A549 (cell line): Measurements from ENCODE around the gene SLC16A13.

Experiments used
- CHD2 ChIP-seq: fragments of 150-350 bp; IDR thresholded peaks from 2 replicates; pipeline ENCODE4 v1.6.1; 2014; ENCODE audit warnings: low read length; ENCODE audit not compliant: partially characterized antibody
- PHF8 ChIP-seq: fragments of 200-600 bp; sonication (generic); IDR thresholded peaks from 2 replicates; pipeline ENCODE4 v1.6.1; 2016; ENCODE audit warnings: low read depth, mild to moderate bottlenecking, antibody characterized with exemption, moderate library complexity, borderline replicate concordance
- TF ChIP-seq, protein P1 (sequence below): fragments of >200 bp; sonication (Bioruptor Twin); formaldehyde crosslinking; IDR thresholded peaks from 3 replicates; pipeline ENCODE4 v1.5.1; 2016
- TF ChIP-seq, protein P2 (sequence below): fragments of 200-600 bp; sonication (generic); IDR thresholded peaks from 2 replicates; pipeline ENCODE4 v1.6.1; 2016; ENCODE audit warnings: antibody characterized with exemption, mild to moderate bottlenecking, moderate library complexity
- TF ChIP-seq, protein P3 (sequence below): fragments of 450-650 bp; IDR thresholded peaks from 2 replicates; pipeline ENCODE4 v1.6.1; 2014; ENCODE audit warnings: antibody characterized with exemption

DNA sequence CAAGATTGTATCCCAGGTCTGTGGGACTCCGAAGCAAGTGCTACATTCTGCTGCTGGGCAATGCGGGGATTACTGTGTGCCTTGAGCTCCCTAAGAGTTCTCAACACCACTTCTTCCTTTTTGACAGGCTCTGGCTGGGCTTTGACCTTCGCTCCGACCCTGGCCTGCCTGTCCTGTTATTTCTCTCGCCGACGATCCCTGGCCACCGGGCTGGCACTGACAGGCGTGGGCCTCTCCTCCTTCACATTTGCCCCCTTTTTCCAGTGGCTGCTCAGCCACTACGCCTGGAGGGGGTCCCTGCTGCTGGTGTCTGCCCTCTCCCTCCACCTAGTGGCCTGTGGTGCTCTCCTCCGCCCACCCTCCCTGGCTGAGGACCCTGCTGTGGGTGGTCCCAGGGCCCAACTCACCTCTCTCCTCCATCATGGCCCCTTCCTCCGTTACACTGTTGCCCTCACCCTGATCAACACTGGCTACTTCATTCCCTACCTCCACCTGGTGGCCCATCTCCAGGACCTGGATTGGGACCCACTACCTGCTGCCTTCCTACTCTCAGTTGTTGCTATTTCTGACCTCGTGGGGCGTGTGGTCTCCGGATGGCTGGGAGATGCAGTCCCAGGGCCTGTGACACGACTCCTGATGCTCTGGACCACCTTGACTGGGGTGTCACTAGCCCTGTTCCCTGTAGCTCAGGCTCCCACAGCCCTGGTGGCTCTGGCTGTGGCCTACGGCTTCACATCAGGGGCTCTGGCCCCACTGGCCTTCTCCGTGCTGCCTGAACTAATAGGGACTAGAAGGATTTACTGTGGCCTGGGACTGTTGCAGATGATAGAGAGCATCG, 2.4 kb downstream of the SLC16A13 start:
- TF ChIP-seq PHF8: no peak
- TF ChIP-seq, protein P1, sequence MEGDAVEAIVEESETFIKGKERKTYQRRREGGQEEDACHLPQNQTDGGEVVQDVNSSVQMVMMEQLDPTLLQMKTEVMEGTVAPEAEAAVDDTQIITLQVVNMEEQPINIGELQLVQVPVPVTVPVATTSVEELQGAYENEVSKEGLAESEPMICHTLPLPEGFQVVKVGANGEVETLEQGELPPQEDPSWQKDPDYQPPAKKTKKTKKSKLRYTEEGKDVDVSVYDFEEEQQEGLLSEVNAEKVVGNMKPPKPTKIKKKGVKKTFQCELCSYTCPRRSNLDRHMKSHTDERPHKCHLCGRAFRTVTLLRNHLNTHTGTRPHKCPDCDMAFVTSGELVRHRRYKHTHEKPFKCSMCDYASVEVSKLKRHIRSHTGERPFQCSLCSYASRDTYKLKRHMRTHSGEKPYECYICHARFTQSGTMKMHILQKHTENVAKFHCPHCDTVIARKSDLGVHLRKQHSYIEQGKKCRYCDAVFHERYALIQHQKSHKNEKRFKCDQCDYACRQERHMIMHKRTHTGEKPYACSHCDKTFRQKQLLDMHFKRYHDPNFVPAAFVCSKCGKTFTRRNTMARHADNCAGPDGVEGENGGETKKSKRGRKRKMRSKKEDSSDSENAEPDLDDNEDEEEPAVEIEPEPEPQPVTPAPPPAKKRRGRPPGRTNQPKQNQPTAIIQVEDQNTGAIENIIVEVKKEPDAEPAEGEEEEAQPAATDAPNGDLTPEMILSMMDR: no peak
- TF ChIP-seq CHD2: no peak
- TF ChIP-seq, protein P2, sequence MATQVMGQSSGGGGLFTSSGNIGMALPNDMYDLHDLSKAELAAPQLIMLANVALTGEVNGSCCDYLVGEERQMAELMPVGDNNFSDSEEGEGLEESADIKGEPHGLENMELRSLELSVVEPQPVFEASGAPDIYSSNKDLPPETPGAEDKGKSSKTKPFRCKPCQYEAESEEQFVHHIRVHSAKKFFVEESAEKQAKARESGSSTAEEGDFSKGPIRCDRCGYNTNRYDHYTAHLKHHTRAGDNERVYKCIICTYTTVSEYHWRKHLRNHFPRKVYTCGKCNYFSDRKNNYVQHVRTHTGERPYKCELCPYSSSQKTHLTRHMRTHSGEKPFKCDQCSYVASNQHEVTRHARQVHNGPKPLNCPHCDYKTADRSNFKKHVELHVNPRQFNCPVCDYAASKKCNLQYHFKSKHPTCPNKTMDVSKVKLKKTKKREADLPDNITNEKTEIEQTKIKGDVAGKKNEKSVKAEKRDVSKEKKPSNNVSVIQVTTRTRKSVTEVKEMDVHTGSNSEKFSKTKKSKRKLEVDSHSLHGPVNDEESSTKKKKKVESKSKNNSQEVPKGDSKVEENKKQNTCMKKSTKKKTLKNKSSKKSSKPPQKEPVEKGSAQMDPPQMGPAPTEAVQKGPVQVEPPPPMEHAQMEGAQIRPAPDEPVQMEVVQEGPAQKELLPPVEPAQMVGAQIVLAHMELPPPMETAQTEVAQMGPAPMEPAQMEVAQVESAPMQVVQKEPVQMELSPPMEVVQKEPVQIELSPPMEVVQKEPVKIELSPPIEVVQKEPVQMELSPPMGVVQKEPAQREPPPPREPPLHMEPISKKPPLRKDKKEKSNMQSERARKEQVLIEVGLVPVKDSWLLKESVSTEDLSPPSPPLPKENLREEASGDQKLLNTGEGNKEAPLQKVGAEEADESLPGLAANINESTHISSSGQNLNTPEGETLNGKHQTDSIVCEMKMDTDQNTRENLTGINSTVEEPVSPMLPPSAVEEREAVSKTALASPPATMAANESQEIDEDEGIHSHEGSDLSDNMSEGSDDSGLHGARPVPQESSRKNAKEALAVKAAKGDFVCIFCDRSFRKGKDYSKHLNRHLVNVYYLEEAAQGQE: no peak
- TF ChIP-seq, protein P3, sequence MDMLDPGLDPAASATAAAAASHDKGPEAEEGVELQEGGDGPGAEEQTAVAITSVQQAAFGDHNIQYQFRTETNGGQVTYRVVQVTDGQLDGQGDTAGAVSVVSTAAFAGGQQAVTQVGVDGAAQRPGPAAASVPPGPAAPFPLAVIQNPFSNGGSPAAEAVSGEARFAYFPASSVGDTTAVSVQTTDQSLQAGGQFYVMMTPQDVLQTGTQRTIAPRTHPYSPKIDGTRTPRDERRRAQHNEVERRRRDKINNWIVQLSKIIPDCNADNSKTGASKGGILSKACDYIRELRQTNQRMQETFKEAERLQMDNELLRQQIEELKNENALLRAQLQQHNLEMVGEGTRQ: no peak
